Ovary (tissue), 3 donors: ENCODE data around the gene RNASE13.

Experiments used
- CTCF ChIP-seq, 3 donors: fragments of 450-650 bp in 2 of 3; fragments of 200-600 bp in 1 of 3; IDR thresholded peaks; one replicate each; pipeline versions ENCODE4 v1.5.1 to v1.8.0; 2016 to 2022; ENCODE audit warnings: antibody characterized with exemption in 3 of 3, mild to moderate bottlenecking in 1 of 3
- EP300 ChIP-seq: sonication (generic); formaldehyde crosslinking; IDR thresholded peaks from one replicate; pipeline ENCODE4 v1.6.1; 2017; ENCODE audit warnings: antibody characterized with exemption
- POLR2A ChIP-seq: fragments of 450-650 bp; IDR thresholded peaks from one replicate; pipeline ENCODE4 v1.6.1; 2017; ENCODE audit warnings: antibody characterized with exemption, mild to moderate bottlenecking, moderate library complexity
- donor health status: DM: no; HTN: no; CAD: no.

- no peak for TF ChIP-seq POLR2A
- no peak for TF ChIP-seq CTCF (IDR thresholded peaks at IDR 0.05)
- TF ChIP-seq EP300: no peak
Measured at GRCh38 chr14:20989471-20989786, 45.2 kb downstream of the RNASE13 start.
